B cell (primary cell): Measurements from ENCODE around the gene NHSL1. TPM values are rescaled to one million over a fixed set of nuclear protein-coding genes. Genes with fewer than 3 reads are reported as not detected.

Experiments
- ATAC-seq: fragments of 200-7000 bp; cut with Tn5 transposase; one replicate; pipeline ENCODE4 v1.10.0; 2021; ENCODE audit warnings: low read depth, mild to moderate bottlenecking, moderate number of reproducible peaks, moderate library complexity
- CTCF ChIA-PET: fragments of 350-600 bp; sonication (Branson Sonifier 250); formaldehyde crosslinking; loops from one replicate; lab custom pipeline; 2021; ENCODE audit warnings: antibody characterized with exemption, inconsistent platforms; lab: Charles Lee
- POLR2A ChIA-PET: fragments of 350-600 bp; sonication (Branson Sonifier 250); formaldehyde crosslinking; loops from one replicate; lab custom pipeline; 2021; ENCODE audit warnings: antibody characterized with exemption; lab: Charles Lee
- DNase-seq: peaks from one replicate; pipeline ENCODE4 v3.0.0; 2013
- H2AFZ ChIP-seq: 2 replicates; pipeline ENCODE4 v1.6.1; 2012; ENCODE audit warnings: mild to moderate bottlenecking, low read depth, low read length; ENCODE audit not compliant: insufficient read depth, poor library complexity, severe bottlenecking
- H3K27ac ChIP-seq, 2 donors: 1 replicate in 1 of 2; 2 replicates in 1 of 2; pipeline ENCODE4 v1.5.1; 2012 to 2013; ENCODE audit warnings: low read length in 2 of 2, mild to moderate bottlenecking in 2 of 2, moderate library complexity in 1 of 2
- H3K27me3 ChIP-seq, 4 experiments: fragments of 200-600 bp in 1 of 4; sonication (generic) in 1 of 4; replicated peaks in 1 of 4; 1 replicate in 2 of 4; 2 replicates in 2 of 4; pipeline versions ENCODE4 v1.6.1 to v1.7.0; 2013 to 2016; ENCODE audit warnings: low read length in 3 of 4, mild to moderate bottlenecking in 2 of 4, mixed read lengths in 1 of 4, moderate library complexity in 1 of 4; ENCODE audit not compliant: insufficient read depth in 4 of 4, control insufficient read depth in 3 of 4; ENCODE audit errors: control extremely low read depth in 1 of 4
- H3K36me3 ChIP-seq, 2 experiments: replicated peaks in 1 of 2; 1 replicate in 1 of 2; 2 replicates in 1 of 2; pipeline versions ENCODE4 v1.6.1 to v1.7.1; 2013; ENCODE audit warnings: low read length in 1 of 2; ENCODE audit not compliant: insufficient read depth in 2 of 2, control insufficient read depth in 1 of 2; ENCODE audit errors: control extremely low read depth in 1 of 2, extremely low read depth in 1 of 2
- H3K4me1 ChIP-seq, 2 donors: fragments of 200-600 bp in 1 of 2; sonication (generic) in 1 of 2; 1 replicate in 1 of 2; 2 replicates in 1 of 2; pipeline versions ENCODE4 v1.5.1 to v1.6.1; 2013 to 2017; ENCODE audit warnings: low read length in 2 of 2; ENCODE audit not compliant: control insufficient read depth in 2 of 2, insufficient read depth in 2 of 2
- H3K4me2 ChIP-seq: replicated peaks from 2 replicates; pipeline ENCODE3; 2012; ENCODE audit warnings: mild to moderate bottlenecking, low read depth, low read length; ENCODE audit not compliant: poor library complexity, severe bottlenecking
- H3K4me3 ChIP-seq, 5 experiments: fragments of 200-600 bp in 1 of 5; sonication (generic) in 1 of 5; 1 replicate in 3 of 5; 2 replicates in 2 of 5; pipeline versions ENCODE4 v1.5.1 to v1.7.0; 2011 to 2016; ENCODE audit warnings: low read length in 4 of 5, mild to moderate bottlenecking in 4 of 5, low read depth in 2 of 5, control low read depth in 1 of 5, moderate library complexity in 1 of 5; ENCODE audit not compliant: insufficient read depth in 1 of 5; ENCODE audit errors: control extremely low read depth in 1 of 5, extremely low read depth in 1 of 5
- H3K79me2 ChIP-seq: fragments of 200-600 bp; sonication (generic); one replicate; pipeline ENCODE4 v1.6.0; 2016; ENCODE audit warnings: low read length; ENCODE audit not compliant: control insufficient read depth, insufficient read depth
- H3K9ac ChIP-seq: fragments of 200-600 bp; sonication (generic); 2 replicates; pipeline ENCODE4 v1.6.1; 2017; ENCODE audit warnings: mild to moderate bottlenecking, low read length, moderate library complexity
- H3K9me3 ChIP-seq, 3 donors: one replicate each; pipeline versions ENCODE4 v1.6.1 to v1.7.1; 2013; ENCODE audit warnings: low read length in 2 of 3; ENCODE audit not compliant: control insufficient read depth in 2 of 3, insufficient read depth in 1 of 3; ENCODE audit errors: control extremely low read depth in 1 of 3
- H4K20me1 ChIP-seq: 2 replicates; pipeline ENCODE4 v1.6.0; 2012; ENCODE audit warnings: mild to moderate bottlenecking, low read length; ENCODE audit not compliant: insufficient read depth, control insufficient read depth, poor library complexity, severe bottlenecking
- H3K27ac Mint-ChIP-seq: one replicate; pipeline ENCODE4 v1.8.0; 2021; ENCODE audit warnings: mixed read lengths
- H3K27me3 Mint-ChIP-seq: one replicate; pipeline ENCODE4 v1.8.0; 2021; ENCODE audit warnings: mixed read lengths
- H3K4me1 Mint-ChIP-seq: one replicate; pipeline ENCODE4 v1.8.0; 2021; ENCODE audit warnings: mixed read lengths
- H3K4me3 Mint-ChIP-seq: one replicate; pipeline ENCODE4 v1.8.0; 2021; ENCODE audit warnings: mixed read lengths
- H3K9me3 Mint-ChIP-seq: one replicate; pipeline ENCODE4 v1.8.0; 2022; ENCODE audit warnings: mixed read lengths; ENCODE audit not compliant: insufficient read depth
- EZH2 ChIP-seq: IDR thresholded peaks from 2 replicates; pipeline ENCODE4 v1.6.1; 2012; ENCODE audit warnings: borderline replicate concordance, low read depth, mild to moderate bottlenecking, moderate library complexity, low read length; ENCODE audit not compliant: insufficient read depth, poor library complexity, severe bottlenecking
- WGBS: methylation state at CpG from one replicate; pipeline ENCODE4 v1.1.5; 2013; ENCODE audit warnings: missing lambda C conversion rate; ENCODE audit not compliant: insufficient coverage; 5-methylcytosine and 5-hydroxymethylcytosine counted together
- intact Hi-C: fragments of 100-400 bp; cut with micrococcal nuclease; formaldehyde crosslinking; loops from one replicate; pipeline ENCODE4 v1.10.0; 2022
- polyA plus RNA-seq: library from polyadenylated mRNA; depleted of rRNA; stranded (reverse); fragments of >200 nt; gene quantifications from 2 replicates; pipeline ENCODE4 v1.2.3, GENCODE V29; 2012
- total RNA-seq, 2 donors: library from RNA; stranded (reverse); fragments of 120-200 nt in 1 of 2; gene quantifications; 1 replicate in 1 of 2; 2 replicates in 1 of 2; pipeline versions ENCODE4 v1.2.3 to v1.2.4, GENCODE V29; 2013 to 2022
- TF ChIP-seq, protein P1 (sequence below): fragments of 200-600 bp; IDR thresholded peaks from one replicate; pipeline ENCODE4 v1.8.0; 2022; ENCODE audit warnings: antibody characterized with exemption, mild to moderate bottlenecking

The NHSL1 gene
- total and polyA plus RNA-seq, 2 donors (not counting 1 experiment from before 2014, with no cell fraction given) = 0.04 to 0.10 TPM

DNA sequence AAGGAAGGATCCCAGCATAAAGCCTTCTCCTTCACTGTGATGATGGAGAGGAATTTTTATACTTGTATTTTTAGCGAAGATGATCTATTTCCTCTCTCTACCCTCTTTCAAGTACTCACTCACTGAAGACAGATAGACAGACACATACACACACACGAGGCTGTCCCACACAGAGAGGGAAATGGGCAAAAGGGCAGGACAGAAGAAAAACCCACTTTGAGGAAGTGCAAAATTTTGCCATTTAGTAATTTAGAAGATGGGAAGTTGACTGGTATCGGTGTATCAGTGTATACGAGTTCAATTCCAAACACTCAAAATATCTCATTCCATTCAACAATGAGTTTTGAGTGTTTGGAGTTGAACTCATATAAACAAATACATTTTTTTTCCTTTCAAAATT, 64.4 kb downstream of the NHSL1 start:
- intact Hi-C loops = no loop called here
- ATAC-seq = no peak
- no peaks in the 10 kb centered on the region for H3K9me3 Mint-ChIP-seq

DNA sequence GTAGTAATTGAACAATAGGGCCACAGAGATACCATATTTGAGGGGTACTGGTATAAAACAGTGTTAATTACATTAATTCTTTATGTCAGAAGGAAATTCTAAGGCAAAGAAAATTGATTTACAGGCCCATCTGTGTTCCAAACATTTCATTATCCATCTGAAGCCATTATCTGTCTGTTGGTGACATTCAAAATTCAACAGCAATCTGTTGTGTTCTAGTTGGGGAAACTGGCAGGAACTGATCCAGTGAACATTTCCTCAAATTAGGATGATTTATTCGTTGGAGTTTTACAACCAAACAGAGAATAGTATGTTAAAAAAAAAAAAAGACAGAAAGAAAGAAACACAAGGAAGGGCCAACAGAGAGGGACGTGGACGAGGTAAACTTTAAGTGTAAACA, 65.2 kb downstream of the NHSL1 start:
- Histone ChIP-seq H3K9me3 (no peaks in the 10 kb centered on the region), H3K9ac (no peak overlapping the region), H3K27ac (no peak overlapping the region), H3K4me3 (no peak overlapping the region), H3K79me2 (no peaks in the 10 kb centered on the region), H3K4me1 (peaks cover 0 to 4% of the 10 kb centered on the region in 2 donors), H2AFZ (no peak overlapping the region), H3K27me3 (peaks cover 0 to 4% (median 0%) of the 10 kb centered on the region in 4 experiments), H3K36me3 (no peaks in the 10 kb centered on the region), H3K4me2 (no peak overlapping the region), H4K20me1 (no peaks in the 10 kb centered on the region)
- POLR2A ChIA-PET = no interaction called here
- no peak overlapping the region for H3K4me3 Mint-ChIP-seq
- intact Hi-C loops = no loop called here
- CTCF ChIA-PET = interaction anchor here (10.6 kb wide), 1 partner anchor 84 kb away, joined by 127 read pairs; no protein-coding TSS in a partner anchor
- ATAC-seq (no peak), DNase-seq (no peak)
- TF ChIP-seq, protein P1, sequence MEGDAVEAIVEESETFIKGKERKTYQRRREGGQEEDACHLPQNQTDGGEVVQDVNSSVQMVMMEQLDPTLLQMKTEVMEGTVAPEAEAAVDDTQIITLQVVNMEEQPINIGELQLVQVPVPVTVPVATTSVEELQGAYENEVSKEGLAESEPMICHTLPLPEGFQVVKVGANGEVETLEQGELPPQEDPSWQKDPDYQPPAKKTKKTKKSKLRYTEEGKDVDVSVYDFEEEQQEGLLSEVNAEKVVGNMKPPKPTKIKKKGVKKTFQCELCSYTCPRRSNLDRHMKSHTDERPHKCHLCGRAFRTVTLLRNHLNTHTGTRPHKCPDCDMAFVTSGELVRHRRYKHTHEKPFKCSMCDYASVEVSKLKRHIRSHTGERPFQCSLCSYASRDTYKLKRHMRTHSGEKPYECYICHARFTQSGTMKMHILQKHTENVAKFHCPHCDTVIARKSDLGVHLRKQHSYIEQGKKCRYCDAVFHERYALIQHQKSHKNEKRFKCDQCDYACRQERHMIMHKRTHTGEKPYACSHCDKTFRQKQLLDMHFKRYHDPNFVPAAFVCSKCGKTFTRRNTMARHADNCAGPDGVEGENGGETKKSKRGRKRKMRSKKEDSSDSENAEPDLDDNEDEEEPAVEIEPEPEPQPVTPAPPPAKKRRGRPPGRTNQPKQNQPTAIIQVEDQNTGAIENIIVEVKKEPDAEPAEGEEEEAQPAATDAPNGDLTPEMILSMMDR = no peak
- TF ChIP-seq EZH2 = no peak
- no peak overlapping the region for H3K27ac Mint-ChIP-seq
- no peaks in the 10 kb centered on the region for H3K9me3 Mint-ChIP-seq
- H3K4me1 Mint-ChIP-seq = peaks cover 8% of the 10 kb centered on the region
- no CpG with 5 or more reads among the region's 3 CpGs for WGBS
- H3K27me3 Mint-ChIP-seq = peaks cover 8% of the 10 kb centered on the region

More for the DNA sequence above, 64.4 kb downstream of the NHSL1 start:
- H4K20me1 ChIP-seq = no peaks in the 10 kb centered on the region
- no peaks in the 10 kb centered on the region for H3K36me3 ChIP-seq
- POLR2A ChIA-PET = no interaction called here
- no peak for DNase-seq
- H3K79me2 ChIP-seq = no peaks in the 10 kb centered on the region
- TF ChIP-seq, protein P1 = no peak
- no peak for TF ChIP-seq EZH2
- CTCF ChIA-PET = interaction anchor here (0.7 to 10.6 kb wide), 2 partner anchors 82 to 83 kb away, joined by 3 to 127 read pairs; no protein-coding TSS in a partner anchor
- no peaks in the 10 kb centered on the region for H3K9me3 ChIP-seq
- H3K27me3 ChIP-seq = peaks cover 0 to 4% (median 0%) of the 10 kb centered on the region in 4 experiments
- no peak overlapping the region for H3K4me3 ChIP-seq
- H3K4me2 ChIP-seq = no peak overlapping the region
- Mint-ChIP-seq H3K4me3 (no peak overlapping the region), H3K27me3 (peaks cover 2% of the 10 kb centered on the region), H3K4me1 (peaks cover 8% of the 10 kb centered on the region), H3K27ac (no peak overlapping the region)
- H3K9ac ChIP-seq = no peak overlapping the region
- WGBS = no CpG with 5 or more reads among the region's 4 CpGs
- H3K4me1 ChIP-seq = peaks cover 0 to 4% of the 10 kb centered on the region in 2 donors
- H3K27ac ChIP-seq = no peak overlapping the region
- H2AFZ ChIP-seq = no peak overlapping the region
